KMS-11 (cell line): ENCODE data around the gene PPP2R1A.

Experiments
- H2AFZ ChIP-seq: fragments of 200-600 bp; sonication (generic); 2 replicates; pipeline ENCODE4 v1.6.1; 2016; ENCODE audit warnings: antibody characterized with exemption, mixed run types, low read depth
- H3K27ac ChIP-seq: fragments of 200-600 bp; sonication (generic); 2 replicates; pipeline ENCODE4 v1.6.1; 2016; ENCODE audit warnings: mild to moderate bottlenecking, mixed run types
- H3K27me3 ChIP-seq: fragments of 200-600 bp; sonication (generic); 2 replicates; pipeline ENCODE4 v1.6.1; 2017; ENCODE audit warnings: mild to moderate bottlenecking, low read depth, mixed run types, moderate library complexity; ENCODE audit not compliant: insufficient read depth
- H3K36me3 ChIP-seq: fragments of 200-600 bp; sonication (generic); 2 replicates; pipeline ENCODE4 v1.6.1; 2017; ENCODE audit warnings: mild to moderate bottlenecking, mixed run types; ENCODE audit not compliant: insufficient read depth
- H3K4me1 ChIP-seq: fragments of 200-600 bp; sonication (generic); 2 replicates; pipeline ENCODE4 v1.6.1; 2016; ENCODE audit warnings: mild to moderate bottlenecking, low read depth, mixed run types; ENCODE audit not compliant: poor library complexity, severe bottlenecking
- H3K4me2 ChIP-seq: fragments of 200-600 bp; sonication (generic); 2 replicates; pipeline ENCODE4 v1.7.0; 2016; ENCODE audit warnings: mild to moderate bottlenecking, mixed run types
- H3K4me3 ChIP-seq: fragments of 200-600 bp; sonication (generic); IDR thresholded peaks from 2 replicates; pipeline ENCODE4 v1.6.1; 2017; ENCODE audit warnings: low read depth, low read length, mixed read lengths; ENCODE audit not compliant: insufficient read depth
- H3K79me2 ChIP-seq: fragments of 200-600 bp; sonication (generic); 2 replicates; pipeline ENCODE4 v1.6.1; 2016; ENCODE audit warnings: low read depth, mixed run types; ENCODE audit not compliant: insufficient read depth
- H3K9ac ChIP-seq: fragments of 200-600 bp; sonication (generic); 2 replicates; pipeline ENCODE4 v1.6.1; 2016; ENCODE audit warnings: mild to moderate bottlenecking, mixed run types
- H4K20me1 ChIP-seq: fragments of 200-600 bp; sonication (generic); 2 replicates; pipeline ENCODE4 v1.6.1; 2016; ENCODE audit warnings: mild to moderate bottlenecking, mixed run types; ENCODE audit not compliant: insufficient read depth
- CTCF ChIP-seq: fragments of 200-600 bp; sonication (generic); conservative IDR thresholded peaks from 2 replicates; pipeline ENCODE4 v1.6.1; 2017; ENCODE audit warnings: low read depth, mild to moderate bottlenecking, antibody characterized with exemption, low read length, moderate library complexity, mixed read lengths

PPP2R1A gene

DNA sequence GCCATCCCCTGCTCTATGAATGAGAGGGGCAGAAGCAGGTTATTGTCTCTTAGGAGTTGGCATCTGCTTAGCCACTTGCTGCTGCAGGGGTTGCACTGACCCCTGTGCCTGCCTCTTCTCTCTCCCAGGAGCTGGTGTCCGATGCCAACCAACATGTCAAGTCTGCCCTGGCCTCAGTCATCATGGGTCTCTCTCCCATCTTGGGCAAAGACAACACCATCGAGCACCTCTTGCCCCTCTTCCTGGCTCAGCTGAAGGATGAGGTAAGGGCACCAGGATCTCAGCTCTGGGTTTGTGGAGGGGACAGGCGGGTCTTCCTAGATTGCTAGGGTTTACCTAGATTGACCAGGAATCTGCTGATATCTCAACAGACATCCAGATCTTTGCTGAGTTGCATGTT lies 26.5 kb downstream of the PPP2R1A start:
- H3K9ac ChIP-seq: no peak overlapping the region
- H3K27ac ChIP-seq: no peak overlapping the region
- peaks cover 88% of the 10 kb centered on the region; the same call in 1 of the 2 replicates for H3K36me3 ChIP-seq
- no peaks in the 10 kb centered on the region for H3K27me3 ChIP-seq
- H4K20me1 ChIP-seq: no peaks in the 10 kb centered on the region
- no peak overlapping the region for H3K4me2 ChIP-seq
- H3K4me1 ChIP-seq: no peaks in the 10 kb centered on the region
- H3K79me2 ChIP-seq: no peaks in the 10 kb centered on the region
- H3K4me3 ChIP-seq: no peak overlapping the region
- no peak overlapping the region for H2AFZ ChIP-seq
- no peak for TF ChIP-seq CTCF

GRCh38 chr19:52217576-52217975 lies 27.7 kb downstream of the PPP2R1A start:
- Histone ChIP-seq H3K9ac (no peak overlapping the region), H3K4me3 (no peak overlapping the region), H3K36me3 (peaks cover 76% of the 10 kb centered on the region; the same call in 1 of the 2 replicates), H3K27me3 (no peaks in the 10 kb centered on the region), H4K20me1 (no peaks in the 10 kb centered on the region), H3K79me2 (no peaks in the 10 kb centered on the region), H3K4me2 (no peak overlapping the region), H3K4me1 (no peaks in the 10 kb centered on the region), H3K27ac (no peak overlapping the region), H2AFZ (no peak overlapping the region)
- no peak for TF ChIP-seq CTCF

- no peaks in the 10 kb centered on the region for H3K4me1 ChIP-seq
- H3K27ac ChIP-seq: no peak overlapping the region
- no peak overlapping the region for H2AFZ ChIP-seq
- peaks cover 60% of the 10 kb centered on the region; the same call in 1 of the 2 replicates for H3K36me3 ChIP-seq
- no peak overlapping the region for H3K9ac ChIP-seq
- no peaks in the 10 kb centered on the region for H3K79me2 ChIP-seq
- TF ChIP-seq CTCF: no peak
- no peaks in the 10 kb centered on the region for H4K20me1 ChIP-seq
- no peak overlapping the region for H3K4me2 ChIP-seq
- no peaks in the 10 kb centered on the region for H3K27me3 ChIP-seq
- H3K4me3 ChIP-seq: no peak overlapping the region
Observed at GRCh38 chr19:52219611-52220010, 29.8 kb downstream of the PPP2R1A start.

- no peak overlapping the region for H3K4me3 ChIP-seq
- H4K20me1 ChIP-seq: no peaks in the 10 kb centered on the region
- no peak overlapping the region for H2AFZ ChIP-seq
- H3K79me2 ChIP-seq: no peaks in the 10 kb centered on the region
- no peak overlapping the region for H3K4me2 ChIP-seq
- H3K9ac ChIP-seq: no peak overlapping the region
- no peak for TF ChIP-seq CTCF
- H3K27me3 ChIP-seq: no peaks in the 10 kb centered on the region
- H3K27ac ChIP-seq: no peak overlapping the region
- no peaks in the 10 kb centered on the region for H3K4me1 ChIP-seq
- H3K36me3 ChIP-seq: peaks cover 50% of the 10 kb centered on the region; the same call in 1 of the 2 replicates
Observed at GRCh38 chr19:52221031-52221430, 31.2 kb downstream of the PPP2R1A start.
